Psoas muscle (tissue), 8 donors: Measurements from ENCODE around the gene ZBTB38. TPM values are rescaled to one million over a fixed set of nuclear protein-coding genes. Genes with fewer than 3 reads are reported as not detected.

Source experiments
- ATAC-seq, 4 donors: fragments of 200-7000 bp; cut with Tn5 transposase; one replicate each; pipeline ENCODE4 v1.9.1; 2020; ENCODE audit warnings: moderate library complexity in 3 of 4, mild to moderate bottlenecking in 2 of 4
- DNase-seq, 2 donors: peaks; one replicate each; pipeline ENCODE4 v3.0.0-alpha.2; 2020
- H3K27ac ChIP-seq: fragments of 200-600 bp; one replicate; pipeline ENCODE4 v1.8.0; 2022
- H3K27me3 ChIP-seq, 3 donors: fragments of 200-600 bp in 1 of 3; one replicate each; pipeline versions ENCODE4 v1.6.1 to v1.8.0; 2013 to 2022; ENCODE audit warnings: low read length in 2 of 3, mild to moderate bottlenecking in 2 of 3, moderate library complexity in 1 of 3; ENCODE audit not compliant: insufficient read depth in 3 of 3
- H3K36me3 ChIP-seq, 2 donors: fragments of 200-600 bp in 1 of 2; one replicate each; pipeline versions ENCODE4 v1.6.1 to v1.8.0; 2013 to 2022; ENCODE audit warnings: low read depth in 1 of 2, mild to moderate bottlenecking in 1 of 2, moderate library complexity in 1 of 2; ENCODE audit not compliant: insufficient read depth in 1 of 2
- H3K4me1 ChIP-seq: fragments of 200-600 bp; one replicate; pipeline ENCODE4 v1.8.0; 2022
- H3K4me3 ChIP-seq: fragments of 200-600 bp; one replicate; pipeline ENCODE4 v1.8.0; 2022; ENCODE audit warnings: mild to moderate bottlenecking
- H3K9me3 ChIP-seq: fragments of 200-600 bp; one replicate; pipeline ENCODE4 v1.8.0; 2022
- WGBS, 3 donors: extraction: QIAGEN DNeasy Blood & Tissue Kit; methylation state at CpG; one replicate each; pipeline versions ENCODE4 v1.1.6 to v1.1.7; 2013; 5-methylcytosine and 5-hydroxymethylcytosine counted together
- intact Hi-C, 2 donors: fragments of 100-400 bp; cut with DNase I; formaldehyde crosslinking; loops; one replicate each; pipeline versions ENCODE4 v1.11.0 to v1.14.2; 2022
- polyA plus RNA-seq, 3 donors: library from polyadenylated mRNA; stranded (reverse); fragments of 200-250 nt; gene quantifications; one replicate each; pipeline ENCODE4 v1.2.3, GENCODE V29; 2013
- total RNA-seq, 4 donors: library from RNA; stranded (reverse); fragmentation: NEBNext Ultra II Directional in 2 of 4; extraction: Animal tissue kit (Norgen Biotek cat#: 25700) in 2 of 4; gene quantifications; one replicate each; pipeline versions ENCODE4 v1.2.1 to v1.2.4, GENCODE V29; 2021 to 2023
- TF ChIP-seq, protein P1 (sequence below): fragments of 200-600 bp; IDR thresholded peaks from one replicate; pipeline ENCODE4 v1.8.0; 2022; ENCODE audit warnings: antibody characterized with exemption
- donor health status: healthy with polysubstance abuse.
- donor health status: DM: no; HTN: no; CAD: no; lungs with moderate emphysema.
- donor health status: Bipolar disorder and iron deficiency.
- donor health status: healthy.
- donor health status: DM: yes; HTN: yes; CAD: no.
- donor health status: DM: no; HTN: no; CAD: no.
- donor health status: DM: no; HTN: no; CAD: no.
- donor health status: DM: yes; HTN: yes; CAD: no.

Gene ZBTB38
- total and polyA plus RNA-seq, 7 donors: 24.2 to 212 (median 61.7) TPM

DNA sequence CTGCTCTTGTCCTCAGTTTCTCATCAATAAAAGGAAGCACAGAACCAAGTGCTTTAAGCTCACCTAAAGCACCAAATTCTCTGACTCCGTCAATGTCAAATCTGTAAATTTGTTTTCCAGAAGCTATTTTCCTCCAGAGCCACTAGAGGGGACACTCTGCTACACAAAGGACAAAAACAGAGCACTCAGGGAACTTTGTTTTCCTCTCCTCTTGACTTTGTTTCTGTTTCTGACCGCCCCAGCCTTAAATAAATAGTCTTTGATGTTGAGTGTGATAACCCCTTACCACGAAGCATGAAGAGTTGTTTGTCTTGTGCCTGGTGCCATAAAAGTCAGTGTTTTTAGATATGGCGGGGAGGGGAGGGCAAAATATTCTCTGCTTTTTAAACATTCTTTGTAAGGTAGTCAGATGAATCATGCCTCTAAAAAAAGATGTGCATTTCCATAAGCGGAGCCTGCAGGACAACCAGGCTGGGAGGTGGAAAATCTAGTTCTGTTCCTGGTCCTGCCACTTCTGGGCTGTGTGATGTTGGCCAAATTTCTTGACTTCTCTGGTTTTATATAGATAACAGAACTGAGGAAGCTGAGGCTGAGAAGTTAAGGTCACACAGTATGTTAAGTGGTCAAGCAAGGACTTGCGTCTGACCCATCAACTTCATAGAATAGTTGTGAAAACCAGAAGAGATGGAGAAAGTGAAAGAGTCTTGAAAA lies 7.3 kb upstream of the ZBTB38 start:
- Histone ChIP-seq H3K4me1 (peaks cover 7% of the 10 kb centered on the region), H3K4me3 (peak overlapping the region; percentile 44), H3K27ac (peak overlapping the region; percentile 1), H3K36me3 (no peaks in the 10 kb centered on the region), H3K27me3 (no peaks in the 10 kb centered on the region), H3K9me3 (no peaks in the 10 kb centered on the region)
- WGBS, 3 donors: 19 to 26% (median 20%) methylated on average over 6 of the region's 6 CpGs
- ATAC-seq (peak; percentile 73 to 93 (median 82)), DNase-seq (no peak)
- intact Hi-C loops: loop anchor here (2.0 to 5.0 kb wide), 2 partner anchors 94 to 196 kb away; no protein-coding TSS in a partner anchor
- TF ChIP-seq, protein P1, sequence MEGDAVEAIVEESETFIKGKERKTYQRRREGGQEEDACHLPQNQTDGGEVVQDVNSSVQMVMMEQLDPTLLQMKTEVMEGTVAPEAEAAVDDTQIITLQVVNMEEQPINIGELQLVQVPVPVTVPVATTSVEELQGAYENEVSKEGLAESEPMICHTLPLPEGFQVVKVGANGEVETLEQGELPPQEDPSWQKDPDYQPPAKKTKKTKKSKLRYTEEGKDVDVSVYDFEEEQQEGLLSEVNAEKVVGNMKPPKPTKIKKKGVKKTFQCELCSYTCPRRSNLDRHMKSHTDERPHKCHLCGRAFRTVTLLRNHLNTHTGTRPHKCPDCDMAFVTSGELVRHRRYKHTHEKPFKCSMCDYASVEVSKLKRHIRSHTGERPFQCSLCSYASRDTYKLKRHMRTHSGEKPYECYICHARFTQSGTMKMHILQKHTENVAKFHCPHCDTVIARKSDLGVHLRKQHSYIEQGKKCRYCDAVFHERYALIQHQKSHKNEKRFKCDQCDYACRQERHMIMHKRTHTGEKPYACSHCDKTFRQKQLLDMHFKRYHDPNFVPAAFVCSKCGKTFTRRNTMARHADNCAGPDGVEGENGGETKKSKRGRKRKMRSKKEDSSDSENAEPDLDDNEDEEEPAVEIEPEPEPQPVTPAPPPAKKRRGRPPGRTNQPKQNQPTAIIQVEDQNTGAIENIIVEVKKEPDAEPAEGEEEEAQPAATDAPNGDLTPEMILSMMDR: peak; percentile 75

DNA sequence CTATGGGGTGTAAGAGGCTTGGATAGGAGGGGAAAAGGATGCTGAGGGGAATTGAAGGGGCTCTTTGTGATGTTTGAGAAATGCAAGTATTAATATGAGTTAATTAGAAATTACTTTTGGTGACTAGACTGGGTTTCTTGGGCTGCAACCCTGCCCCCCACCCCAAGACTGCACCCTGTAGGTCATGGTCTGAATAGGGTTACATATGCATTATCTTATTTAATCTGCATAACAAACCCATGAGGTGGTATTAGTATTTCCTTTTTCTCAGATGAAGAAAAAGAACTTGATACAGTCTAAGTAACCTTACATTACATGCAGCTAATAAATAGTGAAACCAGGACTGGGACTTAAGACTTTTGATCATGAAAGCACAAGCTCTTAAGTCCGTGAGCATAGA lies 5.6 kb upstream of the ZBTB38 start:
- Histone ChIP-seq H3K27ac (no peak overlapping the region), H3K36me3 (no peaks in the 10 kb centered on the region), H3K9me3 (no peaks in the 10 kb centered on the region), H3K27me3 (no peaks in the 10 kb centered on the region), H3K4me1 (peaks cover 21% of the 10 kb centered on the region), H3K4me3 (no peak overlapping the region)
- DNase-seq (no peak), ATAC-seq (no peak)
- intact Hi-C loops: loop anchor here in 1 of 2 donors (1.0 to 5.0 kb wide), 2 partner anchors 92 to 195 kb away; no protein-coding TSS in a partner anchor
- WGBS, 3 donors: 86 to 88% (median 87%) methylated on average over 1 of the region's 1 CpG
- TF ChIP-seq, protein P1: no peak

DNA sequence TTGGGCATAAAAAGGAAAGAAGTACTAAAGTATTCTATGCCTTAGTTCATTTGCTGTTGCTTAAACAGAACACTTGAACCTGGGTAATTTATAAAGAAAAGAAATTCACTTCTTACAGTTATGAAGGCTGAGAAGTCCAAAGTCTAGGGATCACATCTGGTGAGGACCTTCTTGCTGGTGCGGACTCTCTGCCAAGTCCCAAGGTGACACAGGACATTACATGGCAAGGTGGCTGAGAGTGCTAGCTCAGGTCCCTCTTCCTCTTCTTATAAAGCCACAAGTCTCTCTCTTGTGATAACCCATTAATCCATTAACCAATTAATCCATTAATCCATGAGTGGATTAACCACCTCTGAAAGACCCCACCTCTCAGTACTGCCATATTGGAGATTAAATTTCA lies 3.1 kb upstream of the ZBTB38 start:
- no peaks in the 10 kb centered on the region for H3K27me3 ChIP-seq
- no peak overlapping the region for H3K27ac ChIP-seq
- no peaks in the 10 kb centered on the region for H3K36me3 ChIP-seq
- intact Hi-C loops: loop anchor here in 1 of 2 donors (5.0 kb wide), 3 partner anchors 37 to 128 kb away; no protein-coding TSS in a partner anchor
- H3K4me1 ChIP-seq: peaks cover 25% of the 10 kb centered on the region
- DNase-seq: no peak
- WGBS, 3 donors: 96 to 97% (median 97%) methylated on average over 1 of the region's 1 CpG
- H3K9me3 ChIP-seq: no peaks in the 10 kb centered on the region
- H3K4me3 ChIP-seq: no peak overlapping the region
- ATAC-seq: no peak
- TF ChIP-seq, protein P1: no peak

DNA sequence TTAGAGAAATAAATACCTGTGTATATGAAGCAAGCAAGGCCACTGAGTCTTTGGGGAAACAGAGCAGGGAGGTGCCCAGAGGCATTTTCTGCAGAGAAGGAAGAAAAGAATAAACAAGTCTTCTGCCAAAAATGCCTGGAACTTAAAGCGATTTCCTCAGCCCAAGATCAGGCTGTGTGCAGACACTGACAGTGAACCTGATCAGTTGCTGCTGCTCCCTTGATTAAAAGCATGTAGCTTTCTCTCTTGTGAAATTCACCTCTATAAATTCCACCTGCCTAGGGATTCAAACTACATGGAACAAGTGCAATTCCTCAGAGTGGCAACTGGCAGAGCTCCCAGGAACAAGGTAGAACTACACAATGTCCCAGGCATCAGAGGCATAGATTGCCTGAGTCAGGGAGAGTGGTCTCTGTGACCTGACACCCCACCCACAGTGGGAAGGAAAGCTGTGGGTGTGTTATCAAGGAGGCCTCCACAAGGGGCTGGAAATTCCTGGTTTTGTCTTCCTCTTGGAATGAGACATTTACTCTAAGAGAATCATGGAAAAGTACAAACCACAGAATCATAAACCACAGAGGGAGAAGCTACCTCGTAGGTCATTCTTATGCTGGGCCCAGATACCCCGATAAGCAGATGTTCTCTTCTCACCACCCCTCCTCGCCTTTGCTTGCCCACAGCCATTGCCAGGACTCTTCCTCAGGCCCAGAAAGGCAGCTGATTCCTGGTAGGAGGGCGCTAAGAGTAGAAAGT lies 1.8 kb upstream of the ZBTB38 start:
- Histone ChIP-seq H3K4me3 (no peak overlapping the region), H3K4me1 (peaks cover 21% of the 10 kb centered on the region), H3K9me3 (no peaks in the 10 kb centered on the region), H3K27ac (peak overlapping the region; percentile 86), H3K36me3 (no peaks in the 10 kb centered on the region), H3K27me3 (no peaks in the 10 kb centered on the region)
- ATAC-seq (peak in 2 of 4 donors; percentile 28 to 38), DNase-seq (peak in 1 of 2 donors; percentile 46)
- TF ChIP-seq, protein P1: no peak
- intact Hi-C loops: loop anchor here in 1 of 2 donors (5.0 kb wide), 3 partner anchors 36 to 129 kb away; no protein-coding TSS in a partner anchor
- 45 to 68% (median 58%) methylated on average over 5 of the region's 5 CpGs for WGBS, 3 donors
